Prostate gland (tissue), 2 donors: ENCODE results near the gene ZMIZ1. TPM values are rescaled to one million over a fixed set of nuclear protein-coding genes. Genes with fewer than 3 reads are reported as not detected.

Experiments
- DNase-seq: peaks from one replicate; pipeline ENCODE4 v3.0.0-alpha.2; 2019; ENCODE audit warnings: low spot score
- H3K27ac ChIP-seq, 2 donors: fragments of 200-600 bp; sonication (generic); 2 replicates each; pipeline ENCODE4 v1.5.1; 2017 to 2019
- H3K27me3 ChIP-seq: fragments of 200-600 bp; sonication (generic); replicated peaks from 2 replicates; pipeline ENCODE4 v1.5.1; 2019; ENCODE audit not compliant: insufficient read depth
- H3K36me3 ChIP-seq, 2 donors: fragments of 200-600 bp; sonication (generic); 1 replicate in 1 of 2; 2 replicates in 1 of 2; pipeline versions ENCODE4 v1.5.1 to v1.8.1; 2017 to 2019
- H3K4me1 ChIP-seq: fragments of 200-600 bp; sonication (generic); replicated peaks from 2 replicates; pipeline ENCODE4 v1.5.1; 2019
- H3K4me3 ChIP-seq, 2 donors: fragments of 200-600 bp; sonication (generic); 2 replicates each; pipeline ENCODE4 v1.5.1; 2017 to 2019
- H3K9me3 ChIP-seq: fragments of 200-600 bp; sonication (generic); 2 replicates; pipeline ENCODE4 v1.5.1; 2017
- CTCF ChIP-seq, 4 experiments: fragments of 200-600 bp in 2 of 4; fragments of 450-650 bp in 2 of 4; sonication (generic) in 2 of 4; IDR thresholded peaks; 1 replicate in 3 of 4; 2 replicates in 1 of 4; pipeline ENCODE4 v1.5.1; 2016 to 2019; ENCODE audit warnings: antibody characterized with exemption in 4 of 4, mild to moderate bottlenecking in 2 of 4, moderate library complexity in 2 of 4
- POLR2A ChIP-seq: fragments of 450-650 bp; IDR thresholded peaks from one replicate; pipeline ENCODE4 v1.6.1; 2016; ENCODE audit warnings: antibody characterized with exemption, mild to moderate bottlenecking
- POLR2AphosphoS5 ChIP-seq: sonication (generic); formaldehyde crosslinking; IDR thresholded peaks from one replicate; pipeline ENCODE4 v1.6.1; 2017; ENCODE audit warnings: antibody characterized with exemption
- WGBS: methylation state at CpG from one replicate; pipeline ENCODE4 v1.1.5; 2018; 5-methylcytosine and 5-hydroxymethylcytosine counted together
- intact Hi-C: fragments of 100-400 bp; cut with DNase I; formaldehyde crosslinking; loops from one replicate; pipeline ENCODE4 v1.14.2; 2022
- total RNA-seq, 2 donors: library from RNA; depleted of rRNA; stranded (reverse); fragments of >200 nt; gene quantifications; one replicate each; pipeline ENCODE4 v1.1.0, GENCODE V29; 2016

The ZMIZ1 gene
- total RNA-seq, 2 donors from 2014 or later, result 69.6 to 78.5 TPM

- TF ChIP-seq POLR2AphosphoS5, result no peak
- TF ChIP-seq POLR2A, result no peak
- no peak for TF ChIP-seq CTCF (IDR thresholded peaks at IDR 0.05)
- WGBS, result 95% methylated on average over 1 of the region's 1 CpG
- Histone ChIP-seq H3K36me3 (peaks cover 4 to 10% of the 10 kb centered on the region in 2 donors), H3K27me3 (no peaks in the 10 kb centered on the region), H3K4me3 (no peak overlapping the region), H3K27ac (no peak overlapping the region), H3K9me3 (no peaks in the 10 kb centered on the region), H3K4me1 (no peaks in the 10 kb centered on the region)
- no peak for DNase-seq
- intact Hi-C loops, result no loop called here
These were observed 141.9 kb downstream of the ZMIZ1 start for GRCh38 chr10:79210672-79211071.

GRCh38 chr10:79211616-79212015 is 142.8 kb downstream of the ZMIZ1 start:
- TF ChIP-seq POLR2A (no peak), POLR2AphosphoS5 (no peak), CTCF (IDR thresholded peaks at IDR 0.05) (no peak)
- no peaks in the 10 kb centered on the region for H3K4me1 ChIP-seq
- H3K9me3 ChIP-seq, result no peaks in the 10 kb centered on the region
- peaks cover 6 to 10% of the 10 kb centered on the region in 2 donors for H3K36me3 ChIP-seq
- WGBS, result 84% methylated on average over 13 of the region's 13 CpGs
- no peak overlapping the region for H3K27ac ChIP-seq
- intact Hi-C loops, result no loop called here
- no peaks in the 10 kb centered on the region for H3K27me3 ChIP-seq
- H3K4me3 ChIP-seq, result no peak overlapping the region
- DNase-seq, result no peak

GRCh38 chr10:79215531-79215930 is 146.8 kb downstream of the ZMIZ1 start:
- Histone ChIP-seq H3K4me3 (no peak overlapping the region), H3K27ac (no peak overlapping the region), H3K4me1 (no peaks in the 10 kb centered on the region), H3K9me3 (no peaks in the 10 kb centered on the region), H3K27me3 (no peaks in the 10 kb centered on the region), H3K36me3 (peaks cover 0 to 4% of the 10 kb centered on the region in 2 donors)
- intact Hi-C loops, result no loop called here
- TF ChIP-seq CTCF (IDR thresholded peaks at IDR 0.05) (no peak), POLR2A (no peak), POLR2AphosphoS5 (no peak)
- 95% methylated on average over 5 of the region's 5 CpGs for WGBS
- DNase-seq, result no peak

- Histone ChIP-seq H3K36me3 (peaks cover 0 to 4% of the 10 kb centered on the region in 2 donors), H3K9me3 (no peaks in the 10 kb centered on the region), H3K4me1 (no peaks in the 10 kb centered on the region), H3K27ac (peak overlapping the region; percentile 47 to 59), H3K27me3 (no peaks in the 10 kb centered on the region), H3K4me3 (no peak overlapping the region)
- no peak for DNase-seq
- intact Hi-C loops, result no loop called here
- no peak for TF ChIP-seq POLR2A
- peak; percentile 18 for TF ChIP-seq POLR2AphosphoS5
- 93% methylated on average over 3 of the region's 3 CpGs for WGBS
These were observed 150.7 kb downstream of the ZMIZ1 start for GRCh38 chr10:79219322-79219957.

- WGBS, result 38% methylated on average over 7 of the region's 7 CpGs
- Histone ChIP-seq H3K27ac (peak overlapping the region; percentile 45 to 47), H3K4me3 (no peak overlapping the region), H3K36me3 (peaks cover 0 to 4% of the 10 kb centered on the region in 2 donors), H3K27me3 (no peaks in the 10 kb centered on the region), H3K9me3 (no peaks in the 10 kb centered on the region), H3K4me1 (no peaks in the 10 kb centered on the region)
- intact Hi-C loops, result loop anchor here (5.0 kb wide), 1 partner anchor 52 kb away; no protein-coding TSS in a partner anchor
- no peak for DNase-seq
- TF ChIP-seq CTCF (IDR thresholded peaks at IDR 0.05) (no peak), POLR2A (no peak), POLR2AphosphoS5 (no peak)
These were observed 151.5 kb downstream of the ZMIZ1 start for GRCh38 chr10:79220307-79220706.
